Activated B cell treated with CpG ODN at 0.5 μM for 24 hours (primary cell): ENCODE results near the gene PGP. TPM values are rescaled to one million over a fixed set of nuclear protein-coding genes. Genes with fewer than 3 reads are reported as not detected.
"Not testable (repeated sequence)": the region's sequence is repeated elsewhere in the genome, so short reads cannot be mapped to it uniquely, and the experiment has no call there.

Experiments used
- ATAC-seq: fragments of 200-7000 bp; cut with Tn5 transposase; one replicate; pipeline ENCODE4 v1.10.0; 2021; ENCODE audit warnings: low read depth, mild to moderate bottlenecking, moderate library complexity
- CTCF ChIA-PET: fragments of 350-600 bp; sonication (Branson Sonifier 250); formaldehyde crosslinking; loops from one replicate; lab custom pipeline; 2021; ENCODE audit warnings: antibody characterized with exemption; lab: Charles Lee
- POLR2A ChIA-PET: fragments of 350-600 bp; sonication (Branson Sonifier 250); formaldehyde crosslinking; loops from one replicate; lab custom pipeline; 2021; ENCODE audit warnings: antibody characterized with exemption; lab: Charles Lee
- DNase-seq: peaks from one replicate; pipeline ENCODE4 v3.0.0; 2022
- H3K27ac Mint-ChIP-seq: one replicate; pipeline ENCODE4 v1.8.0; 2020; ENCODE audit warnings: mixed read lengths
- H3K27me3 Mint-ChIP-seq: one replicate; pipeline ENCODE4 v1.8.0; 2021; ENCODE audit warnings: mixed read lengths
- H3K36me3 Mint-ChIP-seq: one replicate; pipeline ENCODE4 v1.8.0; 2021; ENCODE audit warnings: low read depth, mixed read lengths
- H3K4me1 Mint-ChIP-seq: one replicate; pipeline ENCODE4 v1.8.0; 2021; ENCODE audit warnings: mixed read lengths
- H3K4me3 Mint-ChIP-seq: one replicate; pipeline ENCODE4 v1.8.0; 2020; ENCODE audit warnings: mild to moderate bottlenecking, mixed read lengths
- H3K9me3 Mint-ChIP-seq: one replicate; pipeline ENCODE4 v1.8.0; 2020; ENCODE audit warnings: mixed read lengths
- intact Hi-C: fragments of 100-400 bp; cut with micrococcal nuclease; formaldehyde crosslinking; loops from one replicate; pipeline ENCODE4 v1.15.1; 2024
- total RNA-seq: library from RNA; stranded (reverse); gene quantifications from 2 replicates; pipeline ENCODE4 v1.2.3, GENCODE V29; 2022
- TF ChIP-seq, protein P1 (sequence below): fragments of 200-600 bp; IDR thresholded peaks from one replicate; pipeline ENCODE4 v1.8.0; 2022; ENCODE audit warnings: antibody characterized with exemption, mild to moderate bottlenecking

PGP gene
- total RNA-seq, 1 donor from 2014 or later = 10.4 TPM

GRCh38 chr16:2242598-2242997, 28.0 kb upstream of the PGP start:
- ATAC-seq (no peak), DNase-seq (no peak)
- no peaks in the 10 kb centered on the region for H3K27me3 Mint-ChIP-seq
- intact Hi-C loops = no loop called here
- ChIA-PET POLR2A (interaction anchor here (2.3 kb wide), 1 partner anchor 9 kb away, joined by 7 read pairs; the partner anchor contains the start of gene ECI1), CTCF (no interaction called here)
- H3K4me1 Mint-ChIP-seq = no peaks in the 10 kb centered on the region
- peaks cover 42% of the 10 kb centered on the region for H3K36me3 Mint-ChIP-seq
- H3K9me3 Mint-ChIP-seq = no peaks in the 10 kb centered on the region
- TF ChIP-seq, protein P1, sequence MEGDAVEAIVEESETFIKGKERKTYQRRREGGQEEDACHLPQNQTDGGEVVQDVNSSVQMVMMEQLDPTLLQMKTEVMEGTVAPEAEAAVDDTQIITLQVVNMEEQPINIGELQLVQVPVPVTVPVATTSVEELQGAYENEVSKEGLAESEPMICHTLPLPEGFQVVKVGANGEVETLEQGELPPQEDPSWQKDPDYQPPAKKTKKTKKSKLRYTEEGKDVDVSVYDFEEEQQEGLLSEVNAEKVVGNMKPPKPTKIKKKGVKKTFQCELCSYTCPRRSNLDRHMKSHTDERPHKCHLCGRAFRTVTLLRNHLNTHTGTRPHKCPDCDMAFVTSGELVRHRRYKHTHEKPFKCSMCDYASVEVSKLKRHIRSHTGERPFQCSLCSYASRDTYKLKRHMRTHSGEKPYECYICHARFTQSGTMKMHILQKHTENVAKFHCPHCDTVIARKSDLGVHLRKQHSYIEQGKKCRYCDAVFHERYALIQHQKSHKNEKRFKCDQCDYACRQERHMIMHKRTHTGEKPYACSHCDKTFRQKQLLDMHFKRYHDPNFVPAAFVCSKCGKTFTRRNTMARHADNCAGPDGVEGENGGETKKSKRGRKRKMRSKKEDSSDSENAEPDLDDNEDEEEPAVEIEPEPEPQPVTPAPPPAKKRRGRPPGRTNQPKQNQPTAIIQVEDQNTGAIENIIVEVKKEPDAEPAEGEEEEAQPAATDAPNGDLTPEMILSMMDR = no peak
- H3K4me3 Mint-ChIP-seq = no peak overlapping the region
- no peak overlapping the region for H3K27ac Mint-ChIP-seq

GRCh38 chr16:2240331-2240730, 25.7 kb upstream of the PGP start:
- POLR2A ChIA-PET = interaction anchor here (2.3 kb wide), 1 partner anchor 11 kb away, joined by 7 read pairs; the partner anchor contains the start of gene ECI1
- H3K4me3 Mint-ChIP-seq, H3K9me3 Mint-ChIP-seq, intact Hi-C loops, H3K4me1 Mint-ChIP-seq, DNase-seq, ATAC-seq, H3K27me3 Mint-ChIP-seq, H3K27ac Mint-ChIP-seq, CTCF ChIA-PET: not testable (repeated sequence)
- H3K36me3 Mint-ChIP-seq = peaks cover 32% of the 10 kb centered on the region

GRCh38 chr16:2238838-2239675, 24.4 kb upstream of the PGP start:
- ChIA-PET CTCF (no interaction called here), POLR2A (interaction anchor here (0.6 to 1.1 kb wide), 3 partner anchors 11 to 17 kb away, joined by 3 read pairs; no protein-coding TSS in a partner anchor)
- peaks cover 2% of the 10 kb centered on the region for H3K27me3 Mint-ChIP-seq
- no peaks in the 10 kb centered on the region for H3K4me1 Mint-ChIP-seq
- no peak overlapping the region for H3K4me3 Mint-ChIP-seq
- intact Hi-C loops = no loop called here
- H3K36me3 Mint-ChIP-seq = peaks cover 35% of the 10 kb centered on the region
- no peak for DNase-seq
- TF ChIP-seq, protein P1 = no peak
- no peaks in the 10 kb centered on the region for H3K9me3 Mint-ChIP-seq
- ATAC-seq = no peak
- H3K27ac Mint-ChIP-seq = no peak overlapping the region

- Mint-ChIP-seq H3K4me3 (no peak overlapping the region), H3K4me1 (no peaks in the 10 kb centered on the region), H3K9me3 (no peaks in the 10 kb centered on the region), H3K27ac (no peak overlapping the region), H3K36me3 (peaks cover 31% of the 10 kb centered on the region), H3K27me3 (peaks cover 2% of the 10 kb centered on the region)
- ChIA-PET CTCF (no interaction called here), POLR2A (interaction anchor here (0.6 to 1.1 kb wide), 3 partner anchors 12 to 18 kb away, joined by 3 read pairs; no protein-coding TSS in a partner anchor)
- TF ChIP-seq, protein P1 = no peak
- ATAC-seq = no peak
- DNase-seq = no peak
- intact Hi-C loops = no loop called here
These were observed 23.7 kb upstream of the PGP start for GRCh38 chr16:2238150-2238837.

GRCh38 chr16:2237493-2238149, 23.0 kb upstream of the PGP start:
- peaks cover 33% of the 10 kb centered on the region for H3K36me3 Mint-ChIP-seq
- ATAC-seq (no peak), DNase-seq (no peak)
- ChIA-PET CTCF (no interaction called here), POLR2A (no interaction called here)
- no peaks in the 10 kb centered on the region for H3K4me1 Mint-ChIP-seq
- H3K27ac Mint-ChIP-seq = no peak overlapping the region
- intact Hi-C loops = no loop called here
- H3K4me3 Mint-ChIP-seq = no peak overlapping the region
- H3K27me3 Mint-ChIP-seq = peaks cover 2% of the 10 kb centered on the region
- TF ChIP-seq, protein P1 = no peak
- no peaks in the 10 kb centered on the region for H3K9me3 Mint-ChIP-seq
